Epithelial cell of proximal tubule (primary cell): ENCODE data around the gene SRSF1. TPM values are rescaled to one million over a fixed set of nuclear protein-coding genes. Genes with fewer than 3 reads are reported as not detected.
"Not testable (repeated sequence)": the region's sequence is repeated elsewhere in the genome, so short reads cannot be mapped to it uniquely, and the experiment has no call there.

Experiments used
- DNase-seq: peaks from one replicate; pipeline ENCODE4 v3.0.0-alpha.2; 2011; ENCODE audit warnings: low read depth
- H3K4me3 ChIP-seq: 2 replicates; pipeline ENCODE4 v1.5.1; 2011; ENCODE audit warnings: low read depth, mild to moderate bottlenecking, low read length
- total RNA-seq: library from RNA; depleted of rRNA; stranded (reverse); fragments of >200 nt; gene quantifications from 2 replicates; pipeline ENCODE4 v1.2.3, GENCODE V29; 2015
- TF ChIP-seq, protein P1 (sequence below): conservative IDR thresholded peaks from 2 replicates; pipeline ENCODE4 v1.5.1; 2012; ENCODE audit warnings: low read depth, mild to moderate bottlenecking, low read length

The SRSF1 gene
- total RNA-seq, 1 donor from 2014 or later, result 293 TPM

DNA sequence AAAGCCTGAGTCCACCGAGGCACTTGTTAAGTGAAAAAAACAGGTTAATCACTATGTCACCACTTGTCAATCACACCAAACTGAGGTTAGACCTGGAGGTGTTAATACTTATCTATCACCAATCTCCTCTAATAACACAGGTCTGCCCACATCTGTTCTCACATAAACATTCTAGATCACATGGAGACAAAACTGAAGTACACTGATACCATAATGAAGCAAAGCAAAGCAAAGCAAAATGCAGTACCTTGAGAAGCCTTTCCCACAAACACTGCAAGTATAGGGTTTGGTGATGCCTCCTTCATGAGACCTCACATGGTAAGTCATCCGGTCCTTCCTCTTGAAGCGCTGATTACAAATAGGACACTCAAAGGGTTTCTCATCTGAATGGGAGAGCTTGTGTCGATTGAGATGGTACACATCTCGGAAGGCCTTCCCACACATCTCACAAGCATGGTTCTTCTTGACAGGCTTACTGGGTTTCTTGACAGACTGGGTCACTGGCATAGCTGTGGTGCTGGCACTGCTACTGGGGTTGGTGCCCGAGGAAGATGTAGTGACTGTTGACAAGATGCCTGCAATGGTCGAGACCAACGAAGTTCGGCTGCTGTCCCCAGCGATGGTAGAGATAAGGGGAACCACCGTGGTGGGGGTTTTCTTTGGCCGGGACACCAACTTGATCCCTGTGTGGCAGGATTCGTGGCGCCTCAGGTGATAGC, 24.4 kb downstream of the SRSF1 start:
- TF ChIP-seq, protein P1, sequence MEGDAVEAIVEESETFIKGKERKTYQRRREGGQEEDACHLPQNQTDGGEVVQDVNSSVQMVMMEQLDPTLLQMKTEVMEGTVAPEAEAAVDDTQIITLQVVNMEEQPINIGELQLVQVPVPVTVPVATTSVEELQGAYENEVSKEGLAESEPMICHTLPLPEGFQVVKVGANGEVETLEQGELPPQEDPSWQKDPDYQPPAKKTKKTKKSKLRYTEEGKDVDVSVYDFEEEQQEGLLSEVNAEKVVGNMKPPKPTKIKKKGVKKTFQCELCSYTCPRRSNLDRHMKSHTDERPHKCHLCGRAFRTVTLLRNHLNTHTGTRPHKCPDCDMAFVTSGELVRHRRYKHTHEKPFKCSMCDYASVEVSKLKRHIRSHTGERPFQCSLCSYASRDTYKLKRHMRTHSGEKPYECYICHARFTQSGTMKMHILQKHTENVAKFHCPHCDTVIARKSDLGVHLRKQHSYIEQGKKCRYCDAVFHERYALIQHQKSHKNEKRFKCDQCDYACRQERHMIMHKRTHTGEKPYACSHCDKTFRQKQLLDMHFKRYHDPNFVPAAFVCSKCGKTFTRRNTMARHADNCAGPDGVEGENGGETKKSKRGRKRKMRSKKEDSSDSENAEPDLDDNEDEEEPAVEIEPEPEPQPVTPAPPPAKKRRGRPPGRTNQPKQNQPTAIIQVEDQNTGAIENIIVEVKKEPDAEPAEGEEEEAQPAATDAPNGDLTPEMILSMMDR, result no peak
- no peak for DNase-seq
- H3K4me3 ChIP-seq, result no peak overlapping the region

DNA sequence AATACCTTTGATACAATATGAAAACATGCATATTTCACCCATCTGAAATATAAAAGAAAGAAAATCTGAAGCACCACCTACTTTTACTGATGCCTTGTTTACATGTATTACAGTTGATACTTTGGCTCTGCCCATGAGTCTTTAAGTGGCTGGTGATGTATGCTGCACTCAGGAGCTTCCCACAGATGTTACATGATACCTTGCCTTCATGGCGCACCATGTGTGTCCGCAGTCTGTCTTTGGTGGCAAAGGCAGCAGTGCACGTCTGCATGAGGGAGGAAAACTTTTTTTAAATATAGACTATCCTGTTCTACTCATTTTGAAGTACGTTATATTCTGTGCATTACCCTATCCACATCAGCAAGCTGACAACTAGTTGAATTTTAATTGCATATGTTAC, 26.5 kb downstream of the SRSF1 start:
- DNase-seq, result no peak
- TF ChIP-seq, protein P1, result no peak
- no peak overlapping the region for H3K4me3 ChIP-seq

DNA sequence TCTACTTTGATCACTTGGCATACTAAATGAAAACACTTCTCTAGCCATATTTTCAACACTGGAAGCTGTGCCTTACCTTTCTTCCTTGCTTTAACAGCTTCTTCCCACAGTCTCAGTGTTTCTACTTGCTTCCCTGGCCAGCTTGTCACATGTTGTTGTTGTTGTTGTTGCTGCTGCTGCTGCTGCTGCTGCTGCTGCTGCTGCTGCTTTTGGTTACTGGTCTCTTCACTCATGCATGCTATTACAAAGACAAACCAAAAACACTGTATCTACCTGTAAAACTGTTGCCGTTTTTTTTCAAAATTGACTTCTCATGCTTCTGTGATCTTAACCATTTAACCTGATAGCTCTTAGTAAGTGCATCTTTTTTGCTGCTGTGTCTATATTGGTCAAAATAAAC, 28.0 kb downstream of the SRSF1 start:
- TF ChIP-seq, protein P1, result no peak
- H3K4me3 ChIP-seq, result no peak overlapping the region
- DNase-seq, result no peak

DNA sequence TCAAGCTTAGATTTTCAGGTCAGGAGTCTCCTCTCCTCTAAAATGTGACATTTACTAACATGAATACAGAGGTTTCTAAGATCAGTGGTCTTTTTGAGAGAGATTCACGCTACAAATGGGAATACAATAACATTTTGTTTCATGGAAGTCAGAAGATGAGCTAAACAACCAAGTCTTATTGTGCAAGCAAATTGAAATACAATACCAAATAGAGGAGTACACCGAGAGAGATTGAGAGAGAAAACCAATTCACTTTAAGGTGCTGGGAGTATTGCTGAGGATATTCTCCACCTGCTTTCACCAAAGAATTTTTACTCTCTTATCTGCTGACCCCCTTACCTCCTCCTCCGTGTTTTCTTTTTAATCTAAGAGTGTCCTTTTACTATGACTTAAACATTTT, 30.5 kb downstream of the SRSF1 start:
- DNase-seq, result no peak
- H3K4me3 ChIP-seq, result no peak overlapping the region
- TF ChIP-seq, protein P1, result no peak

DNA sequence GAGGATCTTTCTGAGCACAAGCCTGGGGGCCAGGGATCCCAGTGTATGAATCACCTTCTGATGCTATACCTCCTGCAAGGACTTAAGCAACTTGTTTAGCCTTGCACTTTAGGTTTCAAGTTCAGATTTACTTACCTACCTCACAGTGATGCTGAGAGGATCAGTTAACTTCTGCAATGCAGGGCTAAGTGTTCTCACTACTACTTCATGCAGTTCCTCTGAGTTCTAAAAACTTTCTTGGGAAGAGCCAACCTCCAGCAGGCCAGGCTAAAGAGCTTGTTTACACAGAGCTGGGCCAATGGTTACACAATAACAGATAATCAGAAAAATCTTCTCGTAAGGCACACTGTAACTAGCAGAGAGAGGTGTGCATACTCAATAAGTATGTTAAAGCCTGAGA, 32.0 kb downstream of the SRSF1 start:
- TF ChIP-seq, protein P1, result no peak
- no peak for DNase-seq
- H3K4me3 ChIP-seq, result no peak overlapping the region

DNA sequence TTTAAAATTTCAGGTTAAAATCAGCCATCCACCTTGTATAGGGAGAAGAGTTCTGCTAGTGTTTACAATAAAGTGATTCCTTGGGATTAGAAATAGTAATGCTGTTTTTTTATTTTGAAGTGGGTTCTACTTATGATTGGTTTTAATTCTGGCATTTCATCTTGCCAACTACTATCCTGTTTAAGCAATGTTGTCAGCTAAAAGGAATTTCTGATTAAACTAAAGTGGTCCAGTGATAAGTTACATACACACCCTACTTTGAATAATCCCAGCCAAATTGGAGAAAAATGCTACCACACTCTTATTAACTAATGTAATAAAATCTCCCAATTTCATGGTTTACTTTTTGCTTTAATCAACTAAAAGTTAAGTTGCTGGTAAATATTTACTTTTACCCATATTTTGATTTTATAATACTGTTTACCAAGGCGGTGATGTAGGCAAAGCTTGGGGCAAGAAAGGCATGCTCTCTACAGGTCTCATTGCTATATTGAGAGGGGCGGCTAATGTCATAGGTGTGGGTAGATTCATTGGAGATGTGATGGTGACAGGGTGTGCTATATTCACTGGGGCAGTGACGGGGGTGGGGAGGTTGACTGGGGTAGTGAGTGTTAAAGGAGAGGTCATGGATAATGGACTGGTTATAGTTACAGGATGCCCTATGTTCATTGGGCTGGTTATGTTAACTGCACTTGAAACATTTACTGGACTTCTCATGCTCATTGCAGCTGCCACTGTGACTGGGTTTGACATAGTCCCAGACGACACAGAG, 32.8 kb downstream of the SRSF1 start:
- H3K4me3 ChIP-seq, DNase-seq: not testable (repeated sequence)

DNA sequence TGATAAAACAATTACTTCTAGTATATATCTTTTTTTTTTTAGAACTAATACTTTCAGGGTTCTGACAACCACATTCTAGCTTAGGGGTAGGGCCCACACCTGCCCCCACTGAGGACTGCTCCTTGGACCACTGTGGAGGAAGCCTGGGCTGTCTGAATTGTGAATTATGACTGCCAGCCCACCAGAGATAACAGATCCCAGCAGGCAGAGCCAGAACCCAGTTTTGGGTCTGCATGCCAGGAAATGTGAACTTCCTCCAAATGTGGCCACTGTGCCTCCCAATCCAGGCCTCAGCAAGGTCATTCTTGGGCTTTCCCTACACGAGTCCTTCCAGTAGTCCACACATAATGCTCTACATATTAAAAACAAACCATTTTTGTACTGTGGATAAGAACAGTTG, 34.9 kb downstream of the SRSF1 start:
- no peak overlapping the region for H3K4me3 ChIP-seq
- no peak for DNase-seq
- TF ChIP-seq, protein P1, result no peak
